Right lobe of liver (tissue), 6 donors: ENCODE data around the gene TK2. TPM values are rescaled to one million over a fixed set of nuclear protein-coding genes. Genes with fewer than 3 reads are reported as not detected.

Source experiments
- ATAC-seq, 4 donors: fragments of 200-7000 bp; cut with Tn5 transposase; one replicate each; pipeline ENCODE4 v1.9.1; 2020; ENCODE audit warnings: mild to moderate bottlenecking in 4 of 4, moderate library complexity in 4 of 4
- DNase-seq, 3 donors: peaks; one replicate each; pipeline ENCODE4 v3.0.0-alpha.2; 2020
- H3K27ac ChIP-seq, 3 donors: fragments of 200-600 bp; one replicate each; pipeline ENCODE4 v1.8.0; 2022
- H3K27me3 ChIP-seq, 2 donors: fragments of 200-600 bp; one replicate each; pipeline ENCODE4 v1.8.0; 2022
- H3K36me3 ChIP-seq, 4 donors: fragments of 200-600 bp; sonication (generic) in 1 of 4; one replicate each; pipeline versions ENCODE4 v1.5.1 to v1.8.0; 2017 to 2022; ENCODE audit warnings: control low read depth in 1 of 4
- H3K4me1 ChIP-seq, 4 donors: fragments of 200-600 bp; sonication (generic) in 1 of 4; one replicate each; pipeline versions ENCODE4 v1.5.1 to v1.8.0; 2017 to 2022; ENCODE audit warnings: control low read depth in 1 of 4
- H3K4me3 ChIP-seq, 3 donors: fragments of 200-600 bp; one replicate each; pipeline ENCODE4 v1.8.0; 2022
- H3K9me3 ChIP-seq, 4 donors: fragments of 200-600 bp; sonication (generic) in 1 of 4; one replicate each; pipeline versions ENCODE4 v1.5.1 to v1.8.0; 2017 to 2022; ENCODE audit warnings: control low read depth in 1 of 4
- POLR2A ChIP-seq: fragments of 450-650 bp; IDR thresholded peaks from one replicate; pipeline ENCODE4 v1.6.1; 2017; ENCODE audit warnings: antibody characterized with exemption, mild to moderate bottlenecking
- WGBS: methylation state at CpG from one replicate; pipeline ENCODE4 v1.1.6; 2018; ENCODE audit warnings: low coverage, low lambda C conversion rate; ENCODE audit not compliant: insufficient coverage; ENCODE audit errors: missing lambda C conversion rate; 5-methylcytosine and 5-hydroxymethylcytosine counted together
- intact Hi-C, 2 donors: fragments of 100-400 bp; cut with DNase I; formaldehyde crosslinking; loops; one replicate each; pipeline versions ENCODE4 v1.11.2 to v1.14.1; 2022
- total RNA-seq, 6 experiments: library from RNA; depleted of rRNA in 2 of 6; stranded (reverse); fragments of >200 nt in 2 of 6; fragmentation: NEBNext Ultra II Directional in 3 of 6; extraction: Animal tissue kit (Norgen Biotek cat#: 25700) in 3 of 6; gene quantifications; one replicate each; pipeline versions ENCODE4 v1.1.0 to v1.2.4, GENCODE V29; 2016 to 2023
- TF ChIP-seq, protein P1 (sequence below), 4 donors: fragments of 200-600 bp in 3 of 4; fragments of 450-650 bp in 1 of 4; IDR thresholded peaks; one replicate each; pipeline versions ENCODE4 v1.5.1 to v1.8.0; 2016 to 2022; ENCODE audit warnings: antibody characterized with exemption in 4 of 4, mild to moderate bottlenecking in 2 of 4
- donor health status: DM: no; HTN: yes; CAD: no.
- donor health status: DM: no; HTN: no; CAD: no.
- donor health status: DM: no; HTN: no; CAD: no.
- donor health status: DM: no; HTN: yes; CAD: no.
- donor health status: DM: no; HTN: yes; CAD: no.

TK2 gene
- total RNA-seq, 6 experiments from 2014 or later, result 25.8 to 41.7 (median 33.6) TPM

- Histone ChIP-seq H3K4me1 (peaks cover 4 to 73% (median 22%) of the 10 kb centered on the region in 4 donors), H3K27ac (peak overlapping the region in 1 of 3 donors; percentile 99), H3K36me3 (no peaks in the 10 kb centered on the region), H3K4me3 (no peak overlapping the region), H3K9me3 (no peaks in the 10 kb centered on the region), H3K27me3 (no peaks in the 10 kb centered on the region)
- DNase-seq (peak in 1 of 3 donors; percentile 71), ATAC-seq (peak in 2 of 4 donors; percentile 4 to 30)
- 57% methylated on average over 4 of the region's 5 CpGs for WGBS
- TF ChIP-seq, protein P1, sequence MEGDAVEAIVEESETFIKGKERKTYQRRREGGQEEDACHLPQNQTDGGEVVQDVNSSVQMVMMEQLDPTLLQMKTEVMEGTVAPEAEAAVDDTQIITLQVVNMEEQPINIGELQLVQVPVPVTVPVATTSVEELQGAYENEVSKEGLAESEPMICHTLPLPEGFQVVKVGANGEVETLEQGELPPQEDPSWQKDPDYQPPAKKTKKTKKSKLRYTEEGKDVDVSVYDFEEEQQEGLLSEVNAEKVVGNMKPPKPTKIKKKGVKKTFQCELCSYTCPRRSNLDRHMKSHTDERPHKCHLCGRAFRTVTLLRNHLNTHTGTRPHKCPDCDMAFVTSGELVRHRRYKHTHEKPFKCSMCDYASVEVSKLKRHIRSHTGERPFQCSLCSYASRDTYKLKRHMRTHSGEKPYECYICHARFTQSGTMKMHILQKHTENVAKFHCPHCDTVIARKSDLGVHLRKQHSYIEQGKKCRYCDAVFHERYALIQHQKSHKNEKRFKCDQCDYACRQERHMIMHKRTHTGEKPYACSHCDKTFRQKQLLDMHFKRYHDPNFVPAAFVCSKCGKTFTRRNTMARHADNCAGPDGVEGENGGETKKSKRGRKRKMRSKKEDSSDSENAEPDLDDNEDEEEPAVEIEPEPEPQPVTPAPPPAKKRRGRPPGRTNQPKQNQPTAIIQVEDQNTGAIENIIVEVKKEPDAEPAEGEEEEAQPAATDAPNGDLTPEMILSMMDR (IDR thresholded peaks at IDR 0.05), result no peak
- no peak for TF ChIP-seq POLR2A
- intact Hi-C loops, result no loop called here
These were observed 40.3 kb downstream of the TK2 start for GRCh38 chr16:66509576-66509975.

GRCh38 chr16:66508914-66509496, 40.9 kb downstream of the TK2 start:
- 96% methylated on average over 4 of the region's 9 CpGs for WGBS
- intact Hi-C loops, result no loop called here
- no peaks in the 10 kb centered on the region for H3K27me3 ChIP-seq
- H3K27ac ChIP-seq, result peak overlapping the region in 1 of 3 donors; percentile 99
- ATAC-seq (no peak), DNase-seq (peak in 2 of 3 donors; percentile 15 to 43)
- H3K4me3 ChIP-seq, result no peak overlapping the region
- no peaks in the 10 kb centered on the region for H3K36me3 ChIP-seq
- TF ChIP-seq, protein P1 (IDR thresholded peaks at IDR 0.05), result no peak
- no peak for TF ChIP-seq POLR2A
- H3K4me1 ChIP-seq, result peaks cover 4 to 75% (median 23%) of the 10 kb centered on the region in 4 donors
- H3K9me3 ChIP-seq, result no peaks in the 10 kb centered on the region

DNA sequence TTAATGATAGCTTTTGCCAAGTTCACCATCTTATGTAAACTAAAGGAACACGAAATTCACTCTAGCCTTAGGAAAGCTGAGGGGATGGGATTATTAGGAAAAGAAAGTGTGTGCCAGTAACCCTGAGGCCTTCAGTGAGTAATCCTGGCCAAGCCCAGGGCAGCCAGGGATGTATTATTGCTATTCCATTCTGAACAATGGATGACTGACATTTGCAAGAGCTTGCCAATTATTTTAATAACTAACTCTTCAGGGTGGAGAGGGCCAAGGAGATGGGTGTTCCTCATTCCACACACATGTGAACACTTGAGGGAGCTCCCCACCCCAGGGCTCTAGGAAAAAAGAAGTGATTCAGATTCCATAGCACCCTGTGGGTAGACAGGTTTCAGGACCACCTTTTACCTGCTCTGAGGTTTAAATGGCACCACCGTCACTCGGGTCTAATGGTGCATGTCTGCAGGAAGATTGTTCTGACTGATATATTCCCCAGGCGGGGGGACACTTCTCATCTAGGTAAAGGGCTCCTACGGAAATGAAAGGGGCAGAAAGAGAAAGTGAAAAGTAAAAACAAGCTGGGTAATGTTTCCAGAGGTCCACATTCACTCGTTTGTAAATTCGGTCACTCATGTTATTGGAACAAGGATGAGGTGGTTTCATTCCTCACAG, 41.5 kb downstream of the TK2 start:
- peaks cover 4 to 74% (median 22%) of the 10 kb centered on the region in 4 donors for H3K4me1 ChIP-seq
- no peaks in the 10 kb centered on the region for H3K27me3 ChIP-seq
- peak in 2 of 4 donors; percentile 3 to 17 for ATAC-seq
- peak overlapping the region in 1 of 3 donors; percentile 99 for H3K27ac ChIP-seq
- no peaks in the 10 kb centered on the region for H3K9me3 ChIP-seq
- no peaks in the 10 kb centered on the region for H3K36me3 ChIP-seq
- WGBS, result 64% methylated on average over 7 of the region's 7 CpGs
- H3K4me3 ChIP-seq, result no peak overlapping the region
- peak in 2 of 3 donors; percentile 11 to 36 for DNase-seq
- TF ChIP-seq POLR2A, result no peak
- TF ChIP-seq, protein P1 (IDR thresholded peaks at IDR 0.05), result no peak
- intact Hi-C loops, result no loop called here

DNA sequence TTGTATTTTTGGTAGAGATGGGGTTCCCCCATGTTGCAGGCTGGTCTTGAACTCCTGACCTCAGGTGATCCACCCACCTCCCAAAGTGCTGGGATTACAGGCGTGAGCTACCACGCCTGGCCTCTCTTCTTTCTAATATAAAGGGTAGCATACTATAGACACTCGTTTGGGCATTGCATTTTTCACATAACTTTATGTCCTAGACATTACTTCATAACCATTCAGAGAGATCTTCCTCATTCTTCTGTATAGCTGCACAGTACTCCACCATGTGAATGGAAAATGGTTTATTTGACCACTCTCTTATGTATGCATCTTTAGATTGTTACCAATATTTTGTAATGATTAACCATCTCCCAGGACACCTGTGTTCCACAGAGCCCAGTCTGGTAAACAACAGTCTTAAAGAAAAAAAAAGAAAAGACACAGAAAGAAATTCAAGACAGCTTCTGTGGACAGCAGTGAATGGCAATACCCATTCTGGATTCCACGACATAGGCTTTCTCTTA, 42.1 kb downstream of the TK2 start:
- WGBS, result 76% methylated on average over 4 of the region's 4 CpGs
- peak overlapping the region in 1 of 3 donors; percentile 99 for H3K27ac ChIP-seq
- no peaks in the 10 kb centered on the region for H3K27me3 ChIP-seq
- DNase-seq, result no peak
- no peak for TF ChIP-seq POLR2A
- TF ChIP-seq, protein P1 (IDR thresholded peaks at IDR 0.05), result no peak
- intact Hi-C loops, result no loop called here
- H3K4me3 ChIP-seq, result no peak overlapping the region
- no peaks in the 10 kb centered on the region for H3K36me3 ChIP-seq
- no peak for ATAC-seq
- no peaks in the 10 kb centered on the region for H3K9me3 ChIP-seq
- peaks cover 4 to 74% (median 21%) of the 10 kb centered on the region in 4 donors for H3K4me1 ChIP-seq
